GM21717 (cell line): ENCODE data around the gene LTBP3.
"Not testable (repeated sequence)": the region's sequence is repeated elsewhere in the genome, so short reads cannot be mapped to it uniquely, and the experiment has no call there.

Source experiments
- ATAC-seq: cut with Tn5 transposase; IDR thresholded peaks from one replicate; pipeline ENCODE4 v1.9.1; 2021; ENCODE audit warnings: mild to moderate bottlenecking, moderate library complexity; ENCODE audit not compliant: unreplicated experiment

Gene LTBP3

GRCh38 chr11:65538232-65538914, 19.8 kb downstream of the LTBP3 start:
- ATAC-seq: no peak

- ATAC-seq: no peak
Observed at GRCh38 chr11:65537620-65538231, 20.4 kb downstream of the LTBP3 start.

- ATAC-seq: no peak
Observed at GRCh38 chr11:65537296-65537597, 20.9 kb downstream of the LTBP3 start.

- no peak for ATAC-seq
Observed at GRCh38 chr11:65536412-65537295, 21.5 kb downstream of the LTBP3 start.

GRCh38 chr11:65535102-65535501, 23.1 kb downstream of the LTBP3 start:
- no peak for ATAC-seq

- ATAC-seq: no peak
Observed at GRCh38 chr11:65532388-65533064, 25.6 kb downstream of the LTBP3 start.

- no peak for ATAC-seq
Observed at GRCh38 chr11:65530157-65530496, 28.0 kb downstream of the LTBP3 start.

- no peak for ATAC-seq
Observed at GRCh38 chr11:65529475-65530156, 28.5 kb downstream of the LTBP3 start.

GRCh38 chr11:65528819-65529350, 29.3 kb downstream of the LTBP3 start:
- no peak for ATAC-seq

GRCh38 chr11:65526744-65527143, 31.4 kb downstream of the LTBP3 start:
- ATAC-seq: no peak

- no peak for ATAC-seq
Observed at GRCh38 chr11:65525546-65526480, 32.3 kb downstream of the LTBP3 start.

GRCh38 chr11:65524741-65525545, 33.2 kb downstream of the LTBP3 start, which contains the start of gene SCYL1:
Gene SCYL1, plus strand, starts transcription at chr11:65525083. Its CDS starts 71 bp downstream, at chr11:65525154.
- no peak for ATAC-seq

GRCh38 chr11:65524014-65524740, 34.0 kb downstream of the LTBP3 start:
- no peak for ATAC-seq

GRCh38 chr11:65523631-65523968, 34.6 kb downstream of the LTBP3 start:
- ATAC-seq: not testable (repeated sequence)

- not testable (repeated sequence) for ATAC-seq
Observed at GRCh38 chr11:65522718-65523630, 35.2 kb downstream of the LTBP3 start.

- not testable (repeated sequence) for ATAC-seq
Observed at GRCh38 chr11:65521777-65522521, 36.2 kb downstream of the LTBP3 start.
